Astrocyte of the spinal cord (primary cell): ENCODE measurements around the gene KIF26B.
A peak's percentile ranks its signal among the peaks of the same experiment; 100 is the strongest.
"Not testable (repeated sequence)": the region's sequence is repeated elsewhere in the genome, so short reads cannot be mapped to it uniquely, and the experiment has no call there.

ENCODE experiments used
- DNase-seq: peaks from one replicate; pipeline ENCODE4 v3.0.0; 2011; ENCODE audit warnings: low read depth, low spot score
- H3K4me3 ChIP-seq: 2 replicates; pipeline ENCODE4 v1.5.1; 2011; ENCODE audit warnings: low read depth, mild to moderate bottlenecking, low read length, moderate library complexity
- in situ Hi-C: cut with HindIII; loops from 2 replicates; pipeline ENCODE4 v1.10.0; 2017; ENCODE audit warnings: low sequenced_read_pairs
- TF ChIP-seq, protein P1 (sequence below): IDR thresholded peaks from 2 replicates; pipeline ENCODE4 v1.5.1; 2012; ENCODE audit warnings: low read depth, mild to moderate bottlenecking, low read length, inconsistent platforms

Gene KIF26B

DNA sequence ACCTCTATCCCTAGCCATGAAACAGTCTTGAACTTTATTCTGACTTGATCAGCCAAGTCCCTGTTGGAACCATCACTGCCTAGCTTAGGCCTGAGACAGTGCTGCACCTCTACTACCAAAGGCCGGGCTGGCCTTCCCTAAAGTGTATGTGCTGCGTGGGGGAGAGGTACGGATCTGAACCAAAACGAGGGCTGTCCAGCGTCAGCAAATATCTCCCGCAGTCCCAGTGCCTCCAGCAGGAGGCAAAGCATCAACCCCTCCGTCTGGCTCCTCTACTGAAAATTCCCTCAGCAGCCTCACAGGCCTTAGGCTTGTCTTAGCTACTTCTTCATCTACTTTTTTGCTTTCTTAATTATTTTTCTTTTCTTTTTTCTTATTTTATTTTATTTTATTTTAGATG, 33.3 kb upstream of the KIF26B start:
- H3K4me3 ChIP-seq = no peak overlapping the region
- in situ Hi-C loops = no loop called here
- TF ChIP-seq, protein P1, sequence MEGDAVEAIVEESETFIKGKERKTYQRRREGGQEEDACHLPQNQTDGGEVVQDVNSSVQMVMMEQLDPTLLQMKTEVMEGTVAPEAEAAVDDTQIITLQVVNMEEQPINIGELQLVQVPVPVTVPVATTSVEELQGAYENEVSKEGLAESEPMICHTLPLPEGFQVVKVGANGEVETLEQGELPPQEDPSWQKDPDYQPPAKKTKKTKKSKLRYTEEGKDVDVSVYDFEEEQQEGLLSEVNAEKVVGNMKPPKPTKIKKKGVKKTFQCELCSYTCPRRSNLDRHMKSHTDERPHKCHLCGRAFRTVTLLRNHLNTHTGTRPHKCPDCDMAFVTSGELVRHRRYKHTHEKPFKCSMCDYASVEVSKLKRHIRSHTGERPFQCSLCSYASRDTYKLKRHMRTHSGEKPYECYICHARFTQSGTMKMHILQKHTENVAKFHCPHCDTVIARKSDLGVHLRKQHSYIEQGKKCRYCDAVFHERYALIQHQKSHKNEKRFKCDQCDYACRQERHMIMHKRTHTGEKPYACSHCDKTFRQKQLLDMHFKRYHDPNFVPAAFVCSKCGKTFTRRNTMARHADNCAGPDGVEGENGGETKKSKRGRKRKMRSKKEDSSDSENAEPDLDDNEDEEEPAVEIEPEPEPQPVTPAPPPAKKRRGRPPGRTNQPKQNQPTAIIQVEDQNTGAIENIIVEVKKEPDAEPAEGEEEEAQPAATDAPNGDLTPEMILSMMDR = no peak
- DNase-seq = no peak

DNA sequence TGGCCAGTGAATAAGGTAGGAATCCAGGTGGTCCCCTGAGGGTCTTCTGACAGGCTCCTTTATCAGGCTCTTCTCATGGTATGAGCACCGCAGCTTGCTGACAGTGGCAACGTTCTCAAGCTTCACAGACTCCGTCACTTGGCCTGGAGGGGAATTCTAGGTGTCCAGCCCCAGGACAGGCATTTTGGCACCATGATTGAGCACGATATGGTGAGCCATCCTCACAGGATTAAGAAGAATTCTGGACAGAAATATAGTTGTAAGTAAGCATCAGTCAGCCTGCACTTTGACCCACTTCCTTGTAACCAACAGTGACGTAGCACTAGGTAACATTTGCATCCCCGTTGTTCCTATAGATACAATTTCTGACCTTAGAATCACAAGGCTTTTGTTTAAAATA, 30.5 kb upstream of the KIF26B start:
- in situ Hi-C loops = no loop called here
- no peak for DNase-seq
- no peak overlapping the region for H3K4me3 ChIP-seq
- TF ChIP-seq, protein P1 = no peak

DNA sequence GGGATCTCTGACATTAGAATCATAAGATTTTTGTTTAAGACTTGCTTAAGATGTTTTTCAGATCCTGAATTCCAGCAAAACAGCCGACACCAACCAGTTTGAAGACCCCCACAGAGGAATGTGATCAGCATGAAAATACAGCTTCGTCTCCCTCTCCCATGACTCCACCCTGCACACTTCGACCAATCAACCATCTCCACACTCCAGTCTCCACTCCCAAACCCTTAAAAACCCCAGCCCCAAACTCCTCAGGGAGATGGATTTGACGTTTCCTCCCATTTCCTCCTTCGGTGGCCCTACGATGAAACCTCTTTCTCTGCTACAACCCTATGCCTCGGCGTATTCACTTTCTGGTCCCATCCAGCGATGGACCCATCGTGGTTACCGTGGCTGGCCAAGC, 30.1 kb upstream of the KIF26B start:
- TF ChIP-seq, protein P1 = no peak
- in situ Hi-C loops = no loop called here
- DNase-seq = no peak
- no peak overlapping the region for H3K4me3 ChIP-seq

DNA sequence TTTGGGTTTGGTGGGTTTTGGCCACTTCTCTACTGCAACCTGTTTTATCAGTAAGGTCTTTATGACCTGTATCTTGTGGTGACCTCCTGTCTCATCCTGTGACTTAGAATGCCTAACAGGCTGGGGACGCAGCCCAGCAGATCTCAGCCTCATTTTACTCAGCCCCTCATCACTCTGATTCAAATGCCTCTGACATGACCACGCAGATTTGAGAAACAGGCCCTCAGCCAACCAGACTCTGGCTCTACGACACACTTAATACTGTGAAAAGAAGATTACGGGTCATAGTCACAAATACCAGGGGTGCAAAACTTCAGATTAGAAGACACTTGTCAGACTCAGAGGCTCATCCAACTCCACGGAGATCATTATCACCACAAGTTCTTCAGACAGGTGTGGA, 28.3 kb upstream of the KIF26B start:
- in situ Hi-C loops = no loop called here
- TF ChIP-seq, protein P1 = no peak
- no peak overlapping the region for H3K4me3 ChIP-seq
- DNase-seq = no peak

DNA sequence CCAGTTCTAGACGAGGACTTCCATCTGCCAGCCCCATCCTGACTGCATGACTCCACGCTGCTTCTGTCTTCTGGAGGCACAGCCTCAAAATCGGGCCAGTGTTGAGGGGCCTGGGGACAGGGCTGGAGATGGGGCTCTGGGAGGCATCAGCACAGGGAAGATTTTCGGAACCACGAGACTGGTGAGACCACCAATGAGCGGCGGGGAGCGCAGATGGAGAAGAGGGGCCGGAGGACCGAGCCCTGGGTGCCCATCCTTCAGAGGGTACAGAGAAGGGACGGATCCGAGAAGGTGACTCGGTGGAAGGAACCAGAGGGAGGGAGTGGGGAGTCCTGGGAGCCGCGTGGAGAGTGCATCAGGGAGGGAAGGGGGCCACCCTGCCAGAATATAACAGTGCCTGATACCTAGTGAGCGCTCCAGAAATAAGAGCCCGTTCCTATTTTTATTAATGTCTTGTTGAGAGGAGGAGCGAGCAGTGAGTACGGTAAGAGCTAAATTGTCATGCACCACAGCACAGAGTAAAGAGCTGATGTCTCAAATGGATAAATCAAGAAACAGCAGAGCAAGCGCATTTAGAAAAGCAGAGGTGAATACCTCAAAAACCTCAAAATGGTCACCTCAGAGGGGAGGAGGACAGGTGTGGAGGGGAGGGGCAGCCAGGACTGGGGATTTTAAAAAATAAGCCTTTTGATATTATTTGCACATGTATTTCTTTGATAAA, 26.2 kb upstream of the KIF26B start:
- DNase-seq = no peak
- TF ChIP-seq, protein P1 = no peak

DNA sequence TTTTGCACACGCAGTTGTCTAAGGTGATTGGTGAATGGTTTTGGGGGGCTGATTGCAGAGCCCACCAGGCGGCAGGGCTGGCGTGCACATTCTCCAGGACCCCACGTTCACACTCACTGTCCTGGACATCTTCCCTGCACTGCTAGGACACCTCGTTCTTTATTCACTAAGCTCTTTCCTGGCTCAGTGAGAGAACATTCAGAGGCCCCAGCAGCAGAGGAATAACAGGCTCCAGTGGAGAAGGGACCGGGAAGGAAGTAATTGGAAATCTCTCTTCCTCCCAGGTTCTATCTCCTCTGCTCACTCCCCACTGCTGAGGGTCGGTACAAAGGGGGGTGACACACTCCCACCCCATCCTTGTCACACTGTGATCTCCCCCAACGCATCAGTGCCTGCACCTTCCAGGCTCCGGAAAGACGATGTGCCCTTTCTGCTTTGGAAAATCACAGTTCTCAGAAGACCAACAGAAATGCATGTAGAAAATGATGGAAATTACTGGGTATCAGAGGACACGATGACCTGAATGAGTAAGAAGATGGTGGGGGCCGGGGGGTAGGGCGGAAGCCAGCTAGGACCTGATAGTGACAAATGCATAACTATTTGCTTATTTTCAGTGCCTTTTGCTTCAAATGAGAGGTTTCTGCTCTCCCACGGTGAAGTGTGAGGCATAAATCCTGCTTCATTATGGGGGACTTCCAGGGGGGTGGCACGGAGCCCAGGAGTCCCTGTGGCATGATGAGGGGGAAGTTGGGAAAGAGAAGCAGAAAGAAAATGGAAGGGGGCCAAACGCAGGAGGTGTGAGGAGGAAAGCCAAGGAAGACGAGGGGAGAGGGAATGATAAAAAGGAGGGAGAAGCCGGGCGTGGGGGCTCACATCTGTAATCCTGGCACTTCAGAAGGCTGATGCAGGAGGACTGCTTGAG, 25.2 kb upstream of the KIF26B start:
- no peak overlapping the region for H3K4me3 ChIP-seq
- TF ChIP-seq, protein P1 = no peak

More for the DNA sequence above, 26.2 kb upstream of the KIF26B start:
- no peak overlapping the region for H3K4me3 ChIP-seq
- in situ Hi-C loops = no loop called here

DNA sequence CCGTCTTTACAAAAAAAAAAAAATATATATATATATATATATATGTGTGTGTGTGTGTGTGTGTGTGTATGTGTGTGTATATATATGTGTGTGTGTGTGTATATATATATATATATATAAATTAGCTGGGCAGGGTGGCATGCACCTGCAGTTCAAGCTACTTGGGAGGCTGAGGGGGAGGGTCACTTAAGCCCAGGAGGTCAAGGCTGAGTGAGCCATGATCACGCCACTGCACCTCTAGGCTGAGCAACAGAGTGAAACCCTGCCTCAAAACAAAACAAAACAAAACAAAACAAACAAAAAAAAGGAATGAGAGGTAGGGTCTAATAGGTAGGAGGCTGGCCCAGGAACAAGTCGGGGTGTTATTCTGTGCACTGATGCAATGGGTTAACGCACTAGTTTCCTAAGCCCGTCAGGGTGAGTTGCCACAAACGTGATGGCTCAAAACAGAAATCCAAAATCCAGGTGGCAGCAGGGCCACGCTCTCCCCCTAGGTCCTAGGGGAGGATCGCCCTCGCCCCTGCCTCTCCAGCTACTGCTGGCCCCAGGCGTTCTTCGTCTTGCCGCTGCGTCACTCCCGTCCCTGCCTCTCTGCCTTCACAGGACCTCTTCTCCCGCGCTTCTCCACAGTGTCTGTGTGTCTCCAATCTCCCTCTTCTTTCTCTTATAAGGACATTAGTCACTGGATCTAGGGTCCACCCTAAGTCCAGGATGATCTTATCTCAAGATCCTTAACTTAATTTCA, 24.3 kb upstream of the KIF26B start:
- H3K4me3 ChIP-seq, in situ Hi-C loops, DNase-seq: not testable (repeated sequence)

More for the DNA sequence above, 25.2 kb upstream of the KIF26B start:
- in situ Hi-C loops = no loop called here
- DNase-seq = peak; percentile 17
